AG09319 (cell line): Measurements from ENCODE around the gene OTUD1.

Source experiments
- DNase-seq: peaks from one replicate; pipeline ENCODE4 v3.0.0-alpha.2; 2010; ENCODE audit warnings: low read depth; ENCODE audit errors: extremely low read depth
- TF ChIP-seq, protein P1 (sequence below): IDR thresholded peaks from 2 replicates; pipeline ENCODE4 v1.5.1; 2011; ENCODE audit warnings: low read depth, mild to moderate bottlenecking, inconsistent platforms, low read length, moderate library complexity

Gene OTUD1

DNA sequence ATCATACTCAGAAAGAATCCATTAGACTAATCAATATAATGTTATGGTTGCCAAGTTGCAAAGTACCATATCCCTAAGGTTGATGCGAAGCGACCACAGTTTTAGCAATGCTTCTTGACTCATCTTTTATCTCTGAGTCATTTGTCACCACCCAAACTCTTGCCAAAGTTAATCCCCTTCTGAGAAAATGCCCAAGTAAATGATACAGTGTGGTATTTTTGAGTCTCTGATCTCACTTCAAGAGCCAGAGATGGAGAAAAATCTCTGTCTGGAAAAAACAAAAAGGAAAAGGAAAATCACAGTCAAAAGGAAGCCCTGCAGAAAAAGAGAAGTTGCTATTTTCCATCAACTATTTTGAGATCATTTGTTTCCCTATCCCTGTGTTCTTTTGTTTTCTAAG is 26.7 kb upstream of the OTUD1 start:
- TF ChIP-seq, protein P1, sequence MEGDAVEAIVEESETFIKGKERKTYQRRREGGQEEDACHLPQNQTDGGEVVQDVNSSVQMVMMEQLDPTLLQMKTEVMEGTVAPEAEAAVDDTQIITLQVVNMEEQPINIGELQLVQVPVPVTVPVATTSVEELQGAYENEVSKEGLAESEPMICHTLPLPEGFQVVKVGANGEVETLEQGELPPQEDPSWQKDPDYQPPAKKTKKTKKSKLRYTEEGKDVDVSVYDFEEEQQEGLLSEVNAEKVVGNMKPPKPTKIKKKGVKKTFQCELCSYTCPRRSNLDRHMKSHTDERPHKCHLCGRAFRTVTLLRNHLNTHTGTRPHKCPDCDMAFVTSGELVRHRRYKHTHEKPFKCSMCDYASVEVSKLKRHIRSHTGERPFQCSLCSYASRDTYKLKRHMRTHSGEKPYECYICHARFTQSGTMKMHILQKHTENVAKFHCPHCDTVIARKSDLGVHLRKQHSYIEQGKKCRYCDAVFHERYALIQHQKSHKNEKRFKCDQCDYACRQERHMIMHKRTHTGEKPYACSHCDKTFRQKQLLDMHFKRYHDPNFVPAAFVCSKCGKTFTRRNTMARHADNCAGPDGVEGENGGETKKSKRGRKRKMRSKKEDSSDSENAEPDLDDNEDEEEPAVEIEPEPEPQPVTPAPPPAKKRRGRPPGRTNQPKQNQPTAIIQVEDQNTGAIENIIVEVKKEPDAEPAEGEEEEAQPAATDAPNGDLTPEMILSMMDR, result no peak
- DNase-seq, result no peak

DNA sequence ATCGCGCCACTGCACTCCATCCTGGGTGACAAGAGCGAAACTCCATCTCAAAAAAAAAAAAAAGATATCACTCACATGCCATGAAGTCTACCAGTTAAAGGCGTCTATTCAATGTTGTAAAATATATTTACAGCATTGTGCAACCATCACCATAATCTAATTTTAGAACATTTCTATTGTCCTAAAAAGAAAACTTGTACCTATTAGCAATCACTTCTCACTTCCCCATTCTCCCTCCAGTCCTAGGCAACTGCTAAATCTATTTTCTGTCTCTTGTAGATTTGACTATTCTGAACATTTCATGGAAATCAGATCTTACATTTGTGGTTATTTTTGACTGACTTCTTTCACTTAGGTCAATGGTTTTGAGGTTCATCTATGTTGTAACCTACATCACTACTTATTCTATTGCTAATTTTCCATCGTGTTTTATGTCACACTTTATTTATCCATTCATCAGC is 25.2 kb upstream of the OTUD1 start:
- DNase-seq, result no peak
- TF ChIP-seq, protein P1, result no peak

DNA sequence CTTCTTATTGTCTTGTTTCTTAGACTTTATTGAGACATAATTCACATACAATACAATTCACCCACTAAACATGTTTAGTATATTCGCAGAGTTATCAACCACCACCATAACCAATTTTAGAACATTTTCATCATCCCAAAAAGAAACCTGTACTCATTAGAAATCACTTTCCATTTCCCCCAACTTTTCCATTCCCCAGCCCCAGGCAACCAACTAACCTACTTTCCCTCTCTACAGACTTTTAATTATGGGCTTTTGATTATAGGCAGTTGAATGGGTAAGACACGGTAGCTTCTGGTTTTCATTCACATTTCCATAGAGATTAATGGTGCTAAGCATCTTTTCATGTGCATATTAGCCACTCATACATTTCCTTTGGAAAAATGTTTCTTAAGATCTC is 24.2 kb upstream of the OTUD1 start:
- no peak for DNase-seq
- TF ChIP-seq, protein P1, result no peak

DNA sequence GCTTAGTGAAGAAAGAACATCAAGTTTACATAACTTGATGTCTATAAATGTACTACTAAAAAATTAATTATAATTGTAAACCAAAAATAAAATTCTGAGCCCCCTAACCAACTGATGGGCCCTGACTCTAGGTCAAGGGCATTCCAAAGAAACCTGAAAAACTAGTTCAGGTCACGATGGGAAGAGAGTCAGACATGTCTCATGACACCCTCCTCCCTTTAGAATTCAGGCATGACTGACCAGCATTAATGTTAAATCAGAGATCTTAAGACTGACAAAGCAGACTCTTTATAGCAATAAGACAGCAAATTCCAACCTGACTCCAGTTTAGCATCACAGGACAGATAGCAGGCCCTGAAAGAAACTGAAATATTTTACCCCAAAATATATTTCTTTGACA is 21.6 kb upstream of the OTUD1 start:
- TF ChIP-seq, protein P1, result no peak
- DNase-seq, result no peak

DNA sequence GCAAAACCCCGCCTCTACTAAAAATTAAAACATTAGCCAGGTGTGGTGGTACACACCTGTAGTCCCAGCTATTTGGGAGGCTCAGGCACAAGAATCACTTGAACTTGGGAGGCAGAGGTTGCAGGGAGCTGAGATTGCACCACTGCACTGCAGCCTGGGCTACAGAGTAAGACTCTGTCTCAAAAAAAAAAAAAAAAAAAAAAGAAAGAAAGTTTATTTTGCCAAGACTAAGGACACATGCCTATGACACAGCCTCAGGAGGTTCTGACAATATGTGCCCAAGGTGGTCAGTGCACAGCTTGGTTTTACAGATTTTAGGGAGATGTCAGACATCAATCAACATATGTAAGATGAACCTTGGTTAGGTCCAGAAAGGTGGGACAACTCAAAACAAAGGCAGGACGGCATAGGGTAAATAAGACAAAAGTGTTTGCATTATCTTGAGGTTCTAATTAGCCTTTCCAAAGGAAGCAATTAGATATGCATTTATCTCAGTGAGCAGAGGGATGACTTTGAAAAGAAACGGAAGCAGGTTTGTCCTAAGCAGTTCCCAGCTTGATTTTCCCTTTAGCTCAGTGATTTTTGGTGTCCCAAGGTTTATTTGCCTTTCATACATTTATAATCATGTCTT is 20.7 kb upstream of the OTUD1 start:
- TF ChIP-seq, protein P1, result no peak
- DNase-seq, result no peak

DNA sequence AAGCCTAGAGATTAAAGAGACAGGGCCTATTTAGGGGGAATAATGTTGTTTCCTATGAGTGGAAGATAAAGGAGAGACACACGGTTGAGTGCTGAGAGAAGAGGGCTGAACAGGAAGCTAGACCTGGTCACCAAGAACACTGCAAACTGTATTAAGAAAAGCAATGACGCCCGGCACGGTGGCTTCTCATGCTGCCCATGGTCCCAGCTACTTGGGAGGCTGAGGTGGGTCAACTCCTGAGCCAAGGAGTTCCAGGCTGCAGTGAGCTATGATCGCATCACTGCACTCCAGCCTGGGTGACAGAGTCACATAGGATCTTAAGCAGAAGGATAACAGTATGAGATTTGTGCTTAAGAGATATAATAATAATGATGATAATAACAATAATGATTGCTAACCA is 19.7 kb upstream of the OTUD1 start:
- DNase-seq, result no peak
- TF ChIP-seq, protein P1, result no peak

DNA sequence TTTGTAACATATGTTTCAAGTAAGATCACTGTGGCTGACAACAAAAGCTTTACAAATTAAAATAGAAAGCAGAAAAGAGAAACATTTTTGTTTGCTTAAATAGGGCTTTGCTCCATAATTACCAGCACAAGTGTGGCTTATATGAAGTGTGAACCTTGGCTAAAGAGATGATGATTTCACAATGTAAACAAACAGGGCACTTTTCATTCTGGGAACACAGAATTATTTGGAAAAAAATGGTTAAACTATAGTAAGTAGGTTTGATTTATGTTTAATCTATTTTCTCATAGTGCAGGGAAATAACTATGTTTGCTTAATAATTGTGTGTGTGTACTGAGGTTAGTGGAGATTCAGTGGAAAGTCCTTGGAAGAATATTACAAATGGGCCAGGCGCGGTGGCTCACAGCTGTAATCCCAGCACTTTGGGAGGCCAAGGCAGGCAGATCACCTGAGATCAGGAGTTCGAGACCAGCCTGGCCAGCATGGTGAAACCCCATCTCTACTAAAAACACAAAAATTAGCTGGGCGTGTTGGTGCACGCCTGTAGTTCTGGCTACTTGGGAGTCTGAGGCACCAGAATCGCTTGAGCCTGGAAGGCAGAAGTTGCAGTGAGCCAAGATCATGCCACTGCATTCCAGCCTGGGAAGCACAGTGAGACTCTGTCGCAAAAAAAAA is 19.1 kb upstream of the OTUD1 start:
- DNase-seq, result no peak
- TF ChIP-seq, protein P1, result no peak
